ENCODE data around the gene GSTM5.
"Not testable (repeated sequence)": the region's sequence is repeated elsewhere in the genome, so short reads cannot be mapped to it uniquely, and the experiment has no call there.

The GSTM5 gene

GRCh38 chr1:109697861-109698260, 14.2 kb upstream of the GSTM5 start:
- not testable (repeated sequence) for DNase-seq

GRCh38 chr1:109702940-109703339, 9.1 kb upstream of the GSTM5 start:
- DNase-seq: not testable (repeated sequence)

- no peak for DNase-seq
Measured at GRCh38 chr1:109704173-109704572, 7.9 kb upstream of the GSTM5 start.

- DNase-seq: no peak
Measured at GRCh38 chr1:109705411-109705810, 6.6 kb upstream of the GSTM5 start.

- DNase-seq: not testable (repeated sequence)
Measured at GRCh38 chr1:109708949-109709348, 3.1 kb upstream of the GSTM5 start.

GRCh38 chr1:109709822-109710221, 2.2 kb upstream of the GSTM5 start:
- not testable (repeated sequence) for DNase-seq

GRCh38 chr1:109712321-109712864, 342 bp downstream of the GSTM5 start:
- no peak for DNase-seq

GRCh38 chr1:109713636-109714035, 1.6 kb downstream of the GSTM5 start:
- no peak for DNase-seq

GRCh38 chr1:109714661-109715372, 2.8 kb downstream of the GSTM5 start:
- no peak for DNase-seq

- DNase-seq: no peak
Measured at GRCh38 chr1:109716121-109716520, 4.1 kb downstream of the GSTM5 start.

GRCh38 chr1:109716570-109717090, 4.6 kb downstream of the GSTM5 start:
- no peak for DNase-seq

GRCh38 chr1:109717729-109718128, 5.7 kb downstream of the GSTM5 start:
- DNase-seq: no peak

- DNase-seq: no peak
Measured at GRCh38 chr1:109718495-109718894, 6.4 kb downstream of the GSTM5 start.

- DNase-seq: no peak
Measured at GRCh38 chr1:109719337-109719837, 7.3 kb downstream of the GSTM5 start.

- DNase-seq: no peak
Measured at GRCh38 chr1:109721042-109721441, 9.0 kb downstream of the GSTM5 start.

- DNase-seq: no peak
Measured at GRCh38 chr1:109721971-109722370, 9.9 kb downstream of the GSTM5 start.

- no peak for DNase-seq
Measured at GRCh38 chr1:109722908-109723691, 11.0 kb downstream of the GSTM5 start.

GRCh38 chr1:109724933-109725332, 12.9 kb downstream of the GSTM5 start:
- DNase-seq: no peak

GRCh38 chr1:109725510-109725909, 13.5 kb downstream of the GSTM5 start:
- no peak for DNase-seq

- no peak for DNase-seq
Measured at GRCh38 chr1:109726007-109726406, 14.0 kb downstream of the GSTM5 start.

- DNase-seq: no peak
Measured at GRCh38 chr1:109726728-109727373, 14.8 kb downstream of the GSTM5 start.

- no peak for DNase-seq
Measured at GRCh38 chr1:109728870-109729269, 16.8 kb downstream of the GSTM5 start.

GRCh38 chr1:109730666-109731065, 18.6 kb downstream of the GSTM5 start:
- DNase-seq: no peak
